D721Med (cell line): Measurements from ENCODE around the gene PHF21A.

Source experiments
- DNase-seq: peaks from one replicate; pipeline ENCODE4 v3.0.0; 2011; ENCODE audit warnings: low spot score; ENCODE audit not compliant: insufficient read length
- FAIRE-seq: peaks from 2 replicates; lab custom pipeline; 2011; peaks lifted over from hg19 to GRCh38; lab: Jason Lieb, UNC
- TF ChIP-seq, protein P1 (sequence below): IDR thresholded peaks from 2 replicates; pipeline ENCODE4 v1.5.1; 2012; ENCODE audit warnings: mild to moderate bottlenecking, control low read depth; ENCODE audit not compliant: insufficient read depth; ENCODE audit errors: missing control alignments

The PHF21A gene

DNA sequence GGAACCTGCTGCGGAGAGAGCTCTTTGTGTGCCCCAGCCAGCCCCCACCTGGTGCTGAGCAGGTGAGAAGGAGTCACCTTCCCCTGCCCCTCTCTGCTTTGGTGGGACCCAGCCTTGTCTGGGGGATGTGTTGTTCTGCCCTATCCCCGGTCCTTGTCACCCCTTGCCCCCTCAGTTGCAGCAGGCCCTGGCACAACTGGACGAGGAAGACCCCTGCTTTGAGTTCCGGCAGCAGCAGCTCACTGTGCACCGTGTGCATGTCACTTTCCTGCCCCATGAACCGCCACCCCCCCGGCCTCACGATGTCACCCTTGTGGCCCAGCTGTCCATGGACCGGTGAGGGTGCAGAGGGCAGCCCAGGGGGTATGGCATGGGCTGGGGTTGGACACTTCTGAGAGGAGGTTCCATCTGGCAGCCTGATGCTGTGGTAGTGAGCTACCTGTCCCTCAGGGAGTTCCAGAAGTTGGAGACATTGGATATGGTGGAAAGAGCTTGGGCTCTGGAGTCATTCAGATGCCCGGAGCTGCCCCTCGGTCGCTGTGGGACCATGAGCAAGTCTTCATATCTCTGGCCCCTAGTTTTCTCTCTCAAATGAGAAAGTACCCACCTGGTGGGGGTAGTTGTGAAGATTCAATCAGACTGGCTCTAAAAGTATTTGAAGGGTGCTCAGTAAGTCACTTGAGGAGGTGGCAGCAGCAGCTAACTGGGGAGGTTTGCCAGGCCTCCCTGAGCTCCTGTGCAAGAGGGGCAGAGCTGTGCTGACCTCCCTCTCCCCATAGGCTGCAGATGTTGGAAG is 194.5 kb downstream of the PHF21A start:
- TF ChIP-seq, protein P1, sequence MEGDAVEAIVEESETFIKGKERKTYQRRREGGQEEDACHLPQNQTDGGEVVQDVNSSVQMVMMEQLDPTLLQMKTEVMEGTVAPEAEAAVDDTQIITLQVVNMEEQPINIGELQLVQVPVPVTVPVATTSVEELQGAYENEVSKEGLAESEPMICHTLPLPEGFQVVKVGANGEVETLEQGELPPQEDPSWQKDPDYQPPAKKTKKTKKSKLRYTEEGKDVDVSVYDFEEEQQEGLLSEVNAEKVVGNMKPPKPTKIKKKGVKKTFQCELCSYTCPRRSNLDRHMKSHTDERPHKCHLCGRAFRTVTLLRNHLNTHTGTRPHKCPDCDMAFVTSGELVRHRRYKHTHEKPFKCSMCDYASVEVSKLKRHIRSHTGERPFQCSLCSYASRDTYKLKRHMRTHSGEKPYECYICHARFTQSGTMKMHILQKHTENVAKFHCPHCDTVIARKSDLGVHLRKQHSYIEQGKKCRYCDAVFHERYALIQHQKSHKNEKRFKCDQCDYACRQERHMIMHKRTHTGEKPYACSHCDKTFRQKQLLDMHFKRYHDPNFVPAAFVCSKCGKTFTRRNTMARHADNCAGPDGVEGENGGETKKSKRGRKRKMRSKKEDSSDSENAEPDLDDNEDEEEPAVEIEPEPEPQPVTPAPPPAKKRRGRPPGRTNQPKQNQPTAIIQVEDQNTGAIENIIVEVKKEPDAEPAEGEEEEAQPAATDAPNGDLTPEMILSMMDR = no peak
- DNase-seq = peak; percentile 9
- no peak for FAIRE-seq

DNA sequence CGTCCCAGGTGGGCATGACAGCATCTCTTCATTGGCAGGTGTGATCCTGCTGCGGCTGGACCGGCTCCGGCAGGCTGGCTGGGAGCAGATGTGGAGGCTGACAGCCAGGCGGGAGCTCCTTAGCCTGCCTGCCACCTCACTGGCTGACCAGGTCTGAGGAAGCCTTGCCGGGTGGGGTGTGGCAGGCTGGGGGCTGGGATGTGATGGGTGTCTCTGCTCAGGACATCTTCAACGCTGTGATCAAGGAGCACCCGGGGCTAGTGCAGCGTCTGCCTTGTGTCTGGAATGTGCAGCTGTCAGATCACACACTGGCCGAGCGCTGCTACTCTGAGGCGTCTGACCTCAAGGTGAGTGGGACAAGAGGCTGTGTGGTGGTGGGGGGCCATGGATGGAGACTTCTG is 195.3 kb downstream of the PHF21A start:
- DNase-seq (peak; percentile 21), FAIRE-seq (no peak)
- TF ChIP-seq, protein P1 = no peak

DNA sequence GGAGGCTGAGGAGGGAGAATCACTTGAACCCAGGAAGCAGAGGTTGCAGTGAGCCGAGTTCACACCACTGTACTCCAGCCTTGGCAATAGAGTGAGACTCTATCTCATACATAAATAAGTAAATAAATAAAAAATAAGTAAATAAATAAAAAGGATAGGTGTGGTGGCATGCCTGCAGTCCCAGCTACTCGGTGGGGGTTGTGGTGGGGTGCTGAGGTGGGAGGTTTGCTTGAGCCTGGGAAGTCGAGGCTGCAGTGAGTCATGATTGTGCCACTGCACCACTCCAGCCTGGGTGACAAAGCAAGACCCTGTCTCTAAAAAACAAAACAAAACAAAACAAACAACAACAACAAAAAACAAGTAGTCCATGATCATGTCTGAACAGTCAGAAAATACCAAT is 195.7 kb downstream of the PHF21A start:
- DNase-seq (no peak), FAIRE-seq (no peak)
- TF ChIP-seq, protein P1 = no peak

DNA sequence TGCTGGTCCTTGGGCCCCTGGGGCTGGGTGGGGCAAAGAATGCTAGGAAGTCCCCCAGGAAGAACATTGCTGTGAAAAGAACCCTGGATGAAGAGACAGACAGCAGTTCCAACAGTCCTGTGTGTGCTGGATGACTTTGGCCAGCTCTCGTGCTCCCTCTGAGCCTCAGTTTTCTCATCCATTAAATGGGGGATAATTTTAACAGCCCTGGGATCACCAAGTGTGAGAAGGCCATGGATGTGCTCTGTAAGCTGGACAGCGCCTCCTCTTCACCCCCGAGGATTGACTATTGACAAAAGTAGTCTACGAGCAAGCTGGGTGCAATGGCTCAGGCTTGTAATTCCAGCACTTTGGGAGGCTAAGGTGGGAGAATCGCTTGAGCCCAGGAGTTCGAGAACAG is 196.3 kb downstream of the PHF21A start:
- DNase-seq (peak; percentile 7), FAIRE-seq (no peak)
- TF ChIP-seq, protein P1 = no peak

DNA sequence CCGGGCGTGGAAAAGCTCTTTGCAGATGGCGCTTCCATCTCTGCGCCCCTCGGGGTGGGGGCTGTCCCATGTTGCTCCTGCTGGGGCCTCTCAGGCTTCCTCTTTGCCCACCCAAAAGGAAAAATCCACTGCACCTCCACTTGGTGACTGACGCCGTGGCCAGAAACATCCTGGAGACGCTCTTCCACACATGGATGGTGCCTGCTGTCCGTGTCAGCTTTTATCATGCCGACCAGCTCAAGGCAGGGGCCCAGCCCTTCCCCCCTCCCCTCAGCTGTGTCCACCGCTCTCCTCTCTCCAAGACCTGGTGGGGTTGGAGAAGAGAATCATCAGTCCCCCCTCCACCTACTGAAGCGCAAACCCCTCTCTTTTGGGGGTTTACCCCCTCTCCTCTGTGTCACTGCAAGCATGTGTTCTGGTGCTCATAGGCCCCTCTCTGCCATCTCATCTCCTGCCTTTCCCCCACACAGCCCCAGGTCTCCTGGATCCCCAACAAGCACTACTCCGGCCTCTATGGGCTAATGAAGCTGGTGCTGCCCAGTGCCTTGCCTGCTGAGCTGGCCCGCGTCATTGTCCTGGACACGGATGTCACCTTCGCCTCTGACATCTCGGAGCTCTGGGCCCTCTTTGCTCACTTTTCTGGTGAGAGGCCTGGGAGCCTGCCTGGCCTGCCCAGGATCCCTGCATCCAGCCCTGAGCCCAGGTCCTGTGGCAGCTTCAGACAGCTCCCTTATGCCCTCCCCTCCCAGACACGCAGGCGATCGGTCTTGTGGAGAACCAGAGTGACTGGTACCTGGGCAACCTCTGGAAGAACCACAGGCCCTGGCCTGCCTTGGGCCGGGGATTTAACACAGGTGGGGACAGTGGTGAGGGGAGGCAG is 197.0 kb downstream of the PHF21A start:
- DNase-seq (peak; percentile 19), FAIRE-seq (no peak)
- TF ChIP-seq, protein P1 = no peak

DNA sequence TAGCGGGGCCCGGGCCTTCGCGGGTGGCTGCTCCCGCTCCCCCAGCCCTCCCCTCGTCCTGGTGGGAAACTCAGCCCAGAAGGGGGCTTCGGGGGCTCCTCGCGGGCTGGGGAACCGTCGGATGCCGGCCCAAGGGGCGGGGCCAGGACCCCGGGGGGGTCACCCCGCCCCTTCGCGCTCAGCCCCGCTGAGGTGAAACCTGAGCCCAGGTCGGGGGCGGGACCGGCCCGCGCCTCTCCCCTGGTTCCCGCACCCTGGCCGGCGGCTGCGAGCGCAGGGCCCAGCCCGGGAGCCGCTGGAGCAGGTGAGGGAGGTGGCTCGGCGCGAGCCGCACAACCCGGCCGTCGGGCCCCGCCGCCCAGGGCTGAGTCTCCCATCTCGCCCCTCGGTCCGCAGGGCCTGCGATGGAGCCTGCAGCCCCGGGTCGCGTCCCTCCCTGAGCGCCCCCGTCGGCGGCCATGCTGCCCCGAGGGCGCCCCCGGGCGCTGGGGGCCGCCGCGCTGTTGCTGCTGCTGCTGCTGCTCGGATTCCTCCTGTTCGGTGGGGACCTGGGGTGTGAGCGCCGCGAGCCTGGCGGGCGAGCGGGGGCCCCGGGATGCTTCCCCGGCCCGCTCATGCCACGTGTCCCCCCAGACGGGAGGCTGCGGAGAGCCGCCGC is 198.7 kb downstream of the PHF21A start, which contains the start of gene LARGE2:
TSS of gene LARGE2 (plus strand) at position 232 of the 658 bp plus-strand sequence. CDS start at position 459, 227 bp downstream.
- TF ChIP-seq, protein P1 = no peak
- DNase-seq = peak; percentile 66
- FAIRE-seq = no peak
